GM12878 (cell line): ENCODE data around the gene MYG1. TPM values are rescaled to one million over a fixed set of nuclear protein-coding genes. Genes with fewer than 3 reads are reported as not detected.

Experiments used
- ASH2L ChIP-seq: fragments of 300-600, 200-600 bp; sonication (generic); IDR thresholded peaks from 2 replicates; pipeline ENCODE4 v1.6.1; 2017; ENCODE audit warnings: low read depth, mild to moderate bottlenecking, borderline replicate concordance
- CEBPZ ChIP-seq: fragments of 150-350 bp; IDR thresholded peaks from 2 replicates; pipeline ENCODE4 v1.6.1; 2016; ENCODE audit warnings: low read depth, low read length
- CHD1 ChIP-seq: IDR thresholded peaks from 2 replicates; pipeline ENCODE4 v1.6.1; 2012; ENCODE audit warnings: low read depth, low read length, improper control_type of control experiment
- ETV6 ChIP-seq, 2 experiments: fragments of 450-650 bp in 1 of 2; IDR thresholded peaks in 1 of 2; conservative IDR thresholded peaks in 1 of 2; 2 replicates each; pipeline ENCODE4 v1.6.1; 2014; ENCODE audit warnings: antibody characterized with exemption in 1 of 2, borderline replicate concordance in 1 of 2, low read depth in 1 of 2, mild to moderate bottlenecking in 1 of 2, moderate library complexity in 1 of 2
- HDAC2 ChIP-seq: fragments of 200-600 bp; sonication (generic); IDR thresholded peaks from 2 replicates; pipeline ENCODE4 v1.6.1; 2017
- HSF1 ChIP-seq: fragments of 150-350 bp; IDR thresholded peaks from 2 replicates; pipeline ENCODE4 v1.6.1; 2014; ENCODE audit warnings: mild to moderate bottlenecking, low read depth, low read length
- JUND ChIP-seq: IDR thresholded peaks from 2 replicates; pipeline ENCODE4 v1.6.1; 2012; ENCODE audit warnings: low read depth, mild to moderate bottlenecking, low read length, improper control_type of control experiment, moderate library complexity
- MEF2A ChIP-seq: IDR thresholded peaks from 2 replicates; pipeline ENCODE4 v1.6.1; 2011; ENCODE audit warnings: low read depth, mild to moderate bottlenecking, low read length, moderate library complexity; ENCODE audit not compliant: insufficient read depth
- MTA2 ChIP-seq: fragments of 450-650 bp; IDR thresholded peaks from 2 replicates; pipeline ENCODE4 v1.6.1; 2016; ENCODE audit warnings: low read depth, mild to moderate bottlenecking, moderate library complexity
- MXI1 ChIP-seq: fragments of 150-350 bp; IDR thresholded peaks from 2 replicates; pipeline ENCODE4 v1.6.1; 2011; ENCODE audit warnings: low read depth, mild to moderate bottlenecking, inconsistent platforms, low read length, improper control_type of control experiment
- MYB ChIP-seq: fragments of 150-350 bp; IDR thresholded peaks from 2 replicates; pipeline ENCODE4 v1.6.1; 2014; ENCODE audit warnings: mild to moderate bottlenecking, low read depth, low read length, borderline replicate concordance
- NFXL1 ChIP-seq: fragments of 450-650 bp; IDR thresholded peaks from 2 replicates; pipeline ENCODE4 v1.6.1; 2017; ENCODE audit warnings: antibody characterized with exemption, mild to moderate bottlenecking, borderline replicate concordance
- PAX8 ChIP-seq: fragments of 450-650 bp; IDR thresholded peaks from 2 replicates; pipeline ENCODE4 v1.6.1; 2017; ENCODE audit warnings: mild to moderate bottlenecking, moderate library complexity
- POU2F2 ChIP-seq: IDR thresholded peaks from 3 replicates; pipeline ENCODE4 v1.6.1; 2011; ENCODE audit warnings: low read depth, mild to moderate bottlenecking, low read length, borderline replicate concordance
- SKIL ChIP-seq: fragments of 450-650 bp; IDR thresholded peaks from 2 replicates; pipeline ENCODE4 v1.6.1; 2017; ENCODE audit warnings: mild to moderate bottlenecking, low read depth, inconsistent platforms; ENCODE audit not compliant: poor library complexity, severe bottlenecking
- SRF ChIP-seq, 2 experiments: IDR thresholded peaks; 2 replicates each; pipeline ENCODE4 v1.6.1; 2011; ENCODE audit warnings: low read depth in 2 of 2, low read length in 2 of 2, mild to moderate bottlenecking in 1 of 2, moderate library complexity in 1 of 2
- SUPT20H ChIP-seq: IDR thresholded peaks from 2 replicates; pipeline ENCODE4 v1.6.1; 2011; ENCODE audit warnings: low read depth, mild to moderate bottlenecking, low read length, moderate library complexity, borderline replicate concordance; ENCODE audit not compliant: control insufficient read depth
- TCF7 ChIP-seq: IDR thresholded peaks from 2 replicates; pipeline ENCODE4 v1.6.1; 2014; ENCODE audit warnings: antibody characterized with exemption, borderline replicate concordance
- WRNIP1 ChIP-seq: IDR thresholded peaks from 2 replicates; pipeline ENCODE4 v1.6.1; 2011; ENCODE audit warnings: low read depth, low read length, improper control_type of control experiment, borderline replicate concordance
- ZNF384 ChIP-seq: IDR thresholded peaks from 2 replicates; pipeline ENCODE4 v1.6.1; 2012; ENCODE audit warnings: low read depth, mild to moderate bottlenecking, low read length, improper control_type of control experiment, borderline replicate concordance
- ZNF622 ChIP-seq: fragments of 450-650 bp; IDR thresholded peaks from 2 replicates; pipeline ENCODE4 v1.6.1; 2017; ENCODE audit warnings: mild to moderate bottlenecking, inconsistent platforms
- polyA plus RNA-seq, 11 experiments: library from polyadenylated mRNA; depleted of rRNA in 4 of 11; unstranded in 6 of 11; stranded (reverse) in 5 of 11; fragments of >200 nt; fragmentation: Nextera tagmentation in 4 of 11; fragmentation: Illumina TruSeq in 1 of 11; extraction: Ambion mirVana in 4 of 11; extraction: Trizol in 1 of 11; gene quantifications; 1 replicate in 1 of 11; 2 replicates in 10 of 11; pipeline versions ENCODE4 v1.2.1 to v1.2.3, GENCODE V29; 2011 to 2016; ENCODE audit warnings: inconsistent platforms in 2 of 11, missing spikeins in 2 of 11, low read depth in 1 of 11
- total RNA-seq, 4 experiments: library from RNA; depleted of rRNA in 3 of 4; stranded (reverse); fragments of >200 nt in 3 of 4; fragmentation: Illumina TruSeq in 1 of 4; extraction: Trizol in 1 of 4; gene quantifications; 2 replicates each; pipeline versions ENCODE4 v1.2.1 to v1.2.3, GENCODE V29; 2013 to 2021

MYG1 gene
- total and polyA plus RNA-seq, 10 of the 15 experiments (the other 5 are each of a cell fraction or from before 2014, with no cell fraction given): 20.7 to 81.0 (median 49.4) TPM

GRCh38 chr12:53344824-53345485, 45.5 kb downstream of the MYG1 start (continued):
- TF ChIP-seq CEBPZ (no peak), ETV6 (conservative IDR thresholded peaks at IDR 0.05 in 1 of 2, IDR thresholded peaks at IDR 0.05 in 1 of 2; ENCODE audit: borderline replicate concordance in 1 of 2, low read depth in 1 of 2) (no peak), HSF1 (no peak), JUND (no peak), SUPT20H (no peak), MTA2 (no peak), ASH2L (no peak), ZNF384 (no peak), ZNF622 (no peak), CHD1 (no peak), MYB (no peak), WRNIP1 (no peak), PAX8 (no peak), MEF2A (no peak), HDAC2 (no peak), MXI1 (no peak), POU2F2 (no peak), SRF (IDR thresholded peaks at IDR 0.05; ENCODE audit: low read depth in 2 of 2, low read length in 2 of 2) (no peak), SKIL (no peak), NFXL1 (no peak), TCF7 (no peak)
